CD4-positive, alpha-beta T cell treated with Interferon gamma for 1 hour (primary cell): ENCODE data around the gene JPH4.
A peak's percentile ranks its signal among the peaks of the same experiment; 100 is the strongest.

Experiments
- DNase-seq: peaks from one replicate; pipeline ENCODE4 v3.0.0-alpha.2; 2020

The JPH4 gene

DNA sequence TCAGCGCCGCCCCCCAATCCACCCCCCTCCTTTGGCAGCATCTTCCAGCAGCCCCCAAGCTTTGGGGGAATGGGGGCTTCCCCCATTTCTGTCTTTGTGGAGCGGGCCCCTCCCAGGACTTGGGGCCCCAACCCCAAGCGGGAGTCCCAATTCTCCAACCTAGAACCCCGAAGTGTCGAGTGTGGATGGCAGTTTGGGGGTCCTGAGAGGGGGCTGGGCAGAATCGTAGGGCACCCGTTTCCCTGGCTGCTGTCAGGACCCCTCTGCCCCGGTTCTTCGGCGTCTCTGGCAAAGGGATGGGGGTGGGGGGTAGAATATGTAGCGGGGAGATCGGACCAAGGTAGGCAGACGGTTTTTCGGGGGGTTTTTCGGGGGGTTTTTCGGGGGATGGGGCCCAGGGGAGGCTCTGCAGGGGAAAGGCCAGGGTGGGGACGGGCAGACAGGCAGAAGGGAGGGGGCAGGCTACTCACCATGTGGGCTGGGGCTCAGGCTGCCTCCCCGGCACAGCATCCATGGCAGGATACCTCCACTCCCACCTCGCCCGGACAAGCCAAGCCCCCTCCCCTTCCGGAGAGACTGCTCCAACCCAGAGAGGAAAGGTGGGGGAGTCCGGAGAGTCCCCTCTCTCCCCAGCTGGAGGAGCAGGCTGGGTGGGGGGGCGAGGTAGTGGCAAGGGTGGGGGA is 739 bp downstream of the JPH4 start:
- no peak for DNase-seq

GRCh38 chr14:23577004-23577681 is 1.4 kb downstream of the JPH4 start:
- DNase-seq: no peak

DNA sequence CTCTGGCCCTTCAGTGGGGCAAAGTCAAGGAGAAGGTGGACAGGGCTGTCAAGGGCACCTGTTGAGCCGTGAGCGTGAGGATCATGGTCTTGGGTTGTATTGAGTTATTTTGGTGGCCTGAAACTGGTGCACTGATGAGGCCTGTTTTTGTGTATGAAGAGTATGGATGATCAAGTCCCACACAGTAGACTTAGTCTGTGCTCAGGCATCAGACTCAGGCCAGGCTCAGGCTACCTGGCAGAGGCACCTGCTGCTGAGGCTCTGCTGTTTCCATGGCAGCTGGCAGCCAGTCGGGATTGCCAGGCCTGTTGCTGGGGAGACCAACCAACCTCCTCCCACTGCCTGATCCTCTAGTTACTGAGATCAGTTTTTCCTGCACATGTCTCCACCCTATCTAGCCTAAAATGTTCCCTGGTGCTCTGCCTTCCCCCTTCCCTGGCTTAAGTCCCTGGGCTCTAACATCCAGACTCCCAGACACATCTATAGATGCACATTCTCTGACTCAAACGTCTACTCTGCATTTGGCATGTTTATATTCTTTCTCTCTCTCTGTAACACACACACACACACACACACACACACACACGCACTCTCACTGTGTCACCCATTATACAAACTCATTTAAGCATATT is 5.1 kb downstream of the JPH4 start:
- DNase-seq: no peak

- DNase-seq: peak; percentile 38
Measured at GRCh38 chr14:23572836-23573235, 5.8 kb downstream of the JPH4 start.

- DNase-seq: no peak
Measured at GRCh38 chr14:23572524-23572828, 6.1 kb downstream of the JPH4 start.

GRCh38 chr14:23571701-23572523 is 6.7 kb downstream of the JPH4 start:
- DNase-seq: no peak

DNA sequence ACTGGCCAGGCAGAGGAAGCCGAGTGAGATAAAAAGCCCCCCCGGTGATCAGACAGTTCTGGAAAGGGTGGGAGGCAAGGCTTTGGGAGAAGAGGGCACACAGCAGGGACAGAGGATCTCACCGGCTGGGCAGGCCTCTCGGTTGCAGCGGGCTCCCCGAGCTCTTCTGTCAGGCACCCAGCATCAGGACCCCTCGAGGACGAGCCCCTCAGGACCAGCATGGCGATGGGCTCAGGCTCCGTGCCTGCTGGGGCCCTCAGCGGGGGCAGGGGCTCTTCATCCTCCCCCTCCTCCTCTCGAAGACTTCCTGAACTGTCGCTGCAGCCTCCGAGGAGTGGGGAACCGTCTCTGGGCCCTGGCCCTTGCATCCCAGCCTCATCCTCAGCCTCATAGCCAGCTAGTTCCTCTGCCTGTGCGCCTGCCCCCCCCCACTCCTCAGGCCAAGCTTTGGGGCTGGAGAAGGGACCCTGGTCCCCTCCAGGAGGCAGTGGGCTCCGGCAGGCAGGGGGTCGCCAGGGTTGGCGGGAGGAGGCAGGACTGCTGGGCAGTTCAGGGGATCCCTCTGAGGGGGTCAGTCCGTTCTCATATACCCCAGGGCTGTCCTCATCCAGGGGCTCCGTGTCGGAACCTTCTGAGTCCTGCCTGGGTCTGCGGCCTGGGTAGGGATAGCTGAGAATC is 7.6 kb downstream of the JPH4 start:
- DNase-seq: no peak

DNA sequence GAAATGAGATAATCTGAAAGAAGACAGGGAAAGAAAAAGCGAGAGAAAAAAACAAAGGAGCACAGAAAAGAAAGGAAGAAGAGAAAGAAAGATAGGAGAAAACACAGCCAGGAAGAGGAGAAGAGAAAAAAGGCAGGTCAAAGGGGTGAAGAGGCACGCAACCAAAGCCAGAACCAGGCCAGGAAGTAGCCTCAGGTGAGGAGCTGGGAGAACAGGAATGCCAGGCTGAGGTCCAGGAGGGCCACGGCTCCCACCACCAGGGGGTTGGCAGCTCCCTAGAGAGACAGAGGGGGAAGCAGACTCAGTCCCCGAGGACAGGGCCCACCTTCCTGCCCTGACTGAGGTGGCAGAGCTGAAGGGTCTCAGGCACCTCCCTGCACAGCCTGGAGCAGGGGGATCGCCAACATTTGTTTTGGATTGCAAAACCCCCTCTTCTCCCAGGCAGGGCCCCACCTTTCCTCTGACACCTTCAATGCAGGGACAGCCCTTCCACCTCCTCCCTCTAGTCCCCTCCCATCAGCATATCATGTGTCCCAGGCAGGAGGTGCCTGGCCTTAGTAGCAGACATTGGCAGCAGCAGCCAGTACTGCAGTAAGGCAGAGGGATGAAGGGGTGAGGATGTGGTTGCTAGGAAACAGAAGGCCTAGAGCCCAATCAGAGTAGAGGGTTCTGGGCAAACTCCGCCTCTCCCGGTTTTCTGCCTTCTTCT is 9.0 kb downstream of the JPH4 start:
- DNase-seq: no peak

- peak; percentile 23 for DNase-seq
Measured at GRCh38 chr14:23568600-23569331, 9.8 kb downstream of the JPH4 start.

DNA sequence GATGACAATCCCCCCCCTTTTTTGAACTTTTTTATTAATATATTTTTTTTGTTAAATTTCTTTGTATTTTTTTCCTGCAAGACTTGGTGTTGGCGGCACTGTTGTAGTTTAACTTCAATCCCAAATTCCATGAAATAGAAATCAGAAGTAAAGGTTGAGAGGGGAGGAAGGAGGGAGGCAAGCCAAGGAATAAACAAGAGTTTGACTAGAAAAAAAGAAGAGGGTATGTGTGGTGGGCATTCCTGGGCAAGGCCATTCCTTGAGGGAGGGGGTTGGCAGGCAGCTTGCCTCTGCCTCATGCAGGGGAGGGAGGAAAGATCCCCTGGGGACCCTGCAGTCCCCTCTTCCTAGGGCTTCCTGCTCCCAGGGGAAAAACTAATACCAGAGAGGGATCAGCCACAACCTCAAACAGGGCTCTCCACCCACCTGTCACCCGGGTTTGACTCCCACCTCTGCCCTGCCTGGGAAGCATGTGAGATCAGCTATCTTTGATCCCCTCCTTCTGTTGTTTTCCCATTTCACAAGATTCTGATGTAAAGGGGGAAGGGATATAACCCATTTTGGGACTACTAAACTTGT is 10.5 kb downstream of the JPH4 start:
- no peak for DNase-seq

DNA sequence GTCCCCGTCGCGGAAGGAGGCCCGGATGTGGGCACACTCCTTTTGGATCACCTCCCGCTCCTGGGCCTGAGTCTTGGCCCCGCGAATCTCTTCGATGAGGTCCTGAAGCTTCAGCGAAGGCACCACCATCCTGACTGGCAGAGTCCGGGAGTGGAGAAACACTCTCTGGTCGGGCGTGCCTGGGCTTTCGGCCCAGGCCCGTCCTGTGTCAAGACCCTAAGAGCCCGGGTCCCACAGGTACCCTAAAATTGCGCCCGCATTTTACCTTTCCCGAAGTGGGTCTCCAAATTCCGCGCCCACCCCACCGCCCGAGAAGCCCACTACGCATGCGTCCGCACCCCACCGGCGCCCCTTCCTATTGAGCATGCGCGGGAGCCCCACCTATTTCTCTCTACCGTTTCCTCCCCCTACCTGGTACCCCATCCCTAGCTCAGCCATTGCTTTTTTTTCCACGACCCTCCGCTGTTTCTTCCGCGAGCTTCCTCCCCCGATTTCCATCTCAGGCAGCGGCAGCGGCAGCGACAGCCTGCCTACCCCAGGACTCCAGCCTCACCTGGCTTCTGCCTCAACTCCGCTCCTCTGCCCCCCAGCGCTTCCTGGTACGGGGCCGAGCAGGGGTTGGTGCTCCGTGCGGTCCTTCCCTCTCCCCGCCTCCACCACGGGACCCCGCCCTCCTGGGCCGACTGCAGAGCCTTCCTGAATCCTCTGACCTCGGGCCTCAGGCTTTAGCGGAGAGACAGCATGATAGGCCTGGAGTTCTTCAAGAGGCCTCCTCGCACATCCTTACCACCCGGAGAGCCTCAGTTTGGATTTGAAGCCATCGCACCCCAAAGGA is 11.2 kb downstream of the JPH4 start, which contains the start of gene AP1G2:
Gene AP1G2 (minus strand): TSS at position 606 of the 835 bp plus-strand sequence. CDS start 477 bp downstream, at position 129.
- DNase-seq: peak; percentile 85

GRCh38 chr14:23566778-23567185 is 11.8 kb downstream of the JPH4 start:
- no peak for DNase-seq

GRCh38 chr14:23566112-23566777 is 12.3 kb downstream of the JPH4 start:
- DNase-seq: no peak

GRCh38 chr14:23565626-23566025 is 13.0 kb downstream of the JPH4 start:
- no peak for DNase-seq

- no peak for DNase-seq
Measured at GRCh38 chr14:23564876-23565275, 13.7 kb downstream of the JPH4 start.

DNA sequence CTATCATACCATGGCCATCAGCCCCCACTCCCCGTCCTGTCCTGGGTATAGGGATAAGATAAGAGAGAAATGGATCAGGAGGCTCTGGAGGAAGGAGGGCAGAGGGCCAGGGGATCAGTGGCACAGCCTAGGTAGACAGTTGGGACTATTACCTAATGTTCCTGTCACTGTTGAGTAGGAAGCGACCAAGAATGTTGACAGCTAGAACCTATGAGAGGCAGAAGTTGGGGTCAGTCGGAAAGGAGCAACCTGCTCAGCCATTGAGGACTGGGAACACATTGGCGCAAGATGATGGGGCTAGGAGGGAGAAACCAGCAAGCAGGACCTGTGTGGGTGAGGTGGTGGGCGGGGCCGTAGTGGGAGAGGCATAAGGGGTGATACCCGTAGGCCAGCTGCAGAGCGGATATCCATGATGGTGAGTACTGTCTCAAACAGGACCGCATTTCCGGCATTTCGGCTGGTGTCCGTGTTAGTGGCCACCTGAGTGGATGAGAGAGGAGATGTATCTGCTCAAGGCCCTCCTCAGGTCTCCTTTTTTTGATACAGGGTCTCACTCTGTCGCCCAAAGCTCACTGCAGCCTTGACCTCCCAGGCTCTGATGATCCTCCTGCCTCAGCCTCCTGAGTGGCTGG is 14.3 kb downstream of the JPH4 start:
- DNase-seq: no peak

GRCh38 chr14:23563473-23564180 is 15.0 kb downstream of the JPH4 start:
- no peak for DNase-seq

DNA sequence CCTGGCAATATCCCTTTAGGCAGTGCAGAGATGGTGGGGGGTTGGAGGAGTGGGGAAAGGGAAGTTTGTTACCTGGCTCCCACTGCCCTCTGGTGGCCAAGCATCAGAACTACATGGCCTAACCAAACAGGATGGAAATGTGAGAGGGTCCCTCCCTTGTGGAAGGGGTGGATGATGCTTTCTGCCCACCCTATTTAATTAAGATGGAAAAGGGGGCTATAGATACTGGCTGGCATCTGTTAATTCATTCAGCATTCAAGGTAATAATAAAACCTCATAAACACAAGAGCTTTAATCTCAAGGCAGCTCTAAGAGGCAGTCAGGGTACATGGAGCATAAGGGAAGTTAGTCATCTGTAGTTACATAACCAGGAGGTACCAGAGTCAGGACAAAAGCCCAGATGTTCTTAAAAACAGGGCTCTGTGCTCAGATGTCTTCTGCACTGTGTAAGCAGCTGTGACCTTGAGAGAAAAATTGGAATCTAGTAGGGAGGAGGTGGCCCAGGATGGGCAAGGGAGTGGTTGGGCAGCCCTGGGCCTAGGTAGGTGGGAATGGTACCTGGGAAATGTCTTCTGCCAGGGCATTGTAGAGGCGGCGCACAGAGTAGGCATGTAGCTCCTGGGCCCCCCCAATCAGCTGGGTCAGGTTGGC is 15.6 kb downstream of the JPH4 start:
- DNase-seq: peak; percentile 41
